Keratinocyte (primary cell): ENCODE results near the gene RTN4RL2.

ENCODE experiments used
- EZH2 ChIP-seq: IDR thresholded peaks from one replicate; pipeline ENCODE4 v1.6.1; 2012; ENCODE audit warnings: inconsistent platforms, mild to moderate bottlenecking, low read length, moderate library complexity
- TF ChIP-seq, protein P1 (sequence below), 3 experiments: IDR thresholded peaks in 1 of 3; conservative IDR thresholded peaks in 1 of 3; optimal IDR thresholded peaks in 1 of 3; 2 replicates in 2 of 3; 3 replicates in 1 of 3; pipeline versions ENCODE3 to v1.5.1; 2011; ENCODE audit warnings: low read length in 3 of 3, mild to moderate bottlenecking in 3 of 3, moderate library complexity in 2 of 3, control low read depth in 1 of 3, inconsistent platforms in 1 of 3; ENCODE audit not compliant: insufficient read depth in 2 of 3; ENCODE audit errors: extremely low read depth in 1 of 3

DNA sequence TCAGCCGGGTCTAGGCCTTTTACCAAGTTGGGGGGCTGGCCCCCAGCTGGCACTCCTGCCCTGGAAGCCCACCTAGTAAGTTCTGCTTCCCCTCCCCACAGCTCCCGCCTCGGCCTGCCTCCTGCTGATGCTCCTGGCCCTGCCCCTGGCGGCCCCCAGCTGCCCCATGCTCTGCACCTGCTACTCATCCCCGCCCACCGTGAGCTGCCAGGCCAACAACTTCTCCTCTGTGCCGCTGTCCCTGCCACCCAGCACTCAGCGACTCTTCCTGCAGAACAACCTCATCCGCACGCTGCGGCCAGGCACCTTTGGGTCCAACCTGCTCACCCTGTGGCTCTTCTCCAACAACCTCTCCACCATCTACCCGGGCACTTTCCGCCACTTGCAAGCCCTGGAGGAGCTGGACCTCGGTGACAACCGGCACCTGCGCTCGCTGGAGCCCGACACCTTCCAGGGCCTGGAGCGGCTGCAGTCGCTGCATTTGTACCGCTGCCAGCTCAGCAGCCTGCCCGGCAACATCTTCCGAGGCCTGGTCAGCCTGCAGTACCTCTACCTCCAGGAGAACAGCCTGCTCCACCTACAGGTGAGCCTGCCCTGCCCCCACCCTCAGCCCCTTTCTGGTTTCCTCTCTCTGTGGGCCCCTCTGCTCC lies 7.3 kb downstream of the RTN4RL2 start:
- TF ChIP-seq, protein P1, sequence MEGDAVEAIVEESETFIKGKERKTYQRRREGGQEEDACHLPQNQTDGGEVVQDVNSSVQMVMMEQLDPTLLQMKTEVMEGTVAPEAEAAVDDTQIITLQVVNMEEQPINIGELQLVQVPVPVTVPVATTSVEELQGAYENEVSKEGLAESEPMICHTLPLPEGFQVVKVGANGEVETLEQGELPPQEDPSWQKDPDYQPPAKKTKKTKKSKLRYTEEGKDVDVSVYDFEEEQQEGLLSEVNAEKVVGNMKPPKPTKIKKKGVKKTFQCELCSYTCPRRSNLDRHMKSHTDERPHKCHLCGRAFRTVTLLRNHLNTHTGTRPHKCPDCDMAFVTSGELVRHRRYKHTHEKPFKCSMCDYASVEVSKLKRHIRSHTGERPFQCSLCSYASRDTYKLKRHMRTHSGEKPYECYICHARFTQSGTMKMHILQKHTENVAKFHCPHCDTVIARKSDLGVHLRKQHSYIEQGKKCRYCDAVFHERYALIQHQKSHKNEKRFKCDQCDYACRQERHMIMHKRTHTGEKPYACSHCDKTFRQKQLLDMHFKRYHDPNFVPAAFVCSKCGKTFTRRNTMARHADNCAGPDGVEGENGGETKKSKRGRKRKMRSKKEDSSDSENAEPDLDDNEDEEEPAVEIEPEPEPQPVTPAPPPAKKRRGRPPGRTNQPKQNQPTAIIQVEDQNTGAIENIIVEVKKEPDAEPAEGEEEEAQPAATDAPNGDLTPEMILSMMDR (optimal IDR thresholded peaks at IDR 0.05 in 1 of 3, IDR thresholded peaks at IDR 0.05 in 1 of 3, conservative IDR thresholded peaks at IDR 0.05 in 1 of 3; ENCODE audit: extremely low read depth in 1 of 3, insufficient read depth in 2 of 3, low read length in 3 of 3): no peak
- no peak for TF ChIP-seq EZH2
